IMR-90 (cell line): ENCODE measurements around the gene CA12. TPM values are rescaled to one million over a fixed set of nuclear protein-coding genes. Genes with fewer than 3 reads are reported as not detected.

ENCODE experiments used
- ATAC-seq: fragments of 200-7000 bp; cut with Tn5 transposase; 2 replicates; pipeline ENCODE4 v1.9.1; 2020; ENCODE audit warnings: low read depth, mild to moderate bottlenecking, moderate library complexity
- BruUV-seq: library from RNA; stranded (reverse); fragments of 400-500 nt; replicated peaks from 2 replicates; lab custom pipeline; 2021; lab: Mats Ljungman, UMichigan
- CTCF ChIA-PET: fragments of 300-600 bp; formaldehyde crosslinking; extraction: SDS; loops from one replicate; lab custom pipeline; 2021; ENCODE audit warnings: antibody characterized with exemption; lab: Yijun Ruan, JAX
- POLR2A ChIA-PET: fragments of 300-600 bp; sonication (Branson Sonifier 250); formaldehyde crosslinking; loops from one replicate; lab custom pipeline; 2022; ENCODE audit warnings: antibody characterized with exemption; ENCODE audit not compliant: unreplicated experiment; lab: Charles Lee
- DNase-seq: peaks from one replicate; pipeline ENCODE4 v3.0.0; 2013
- H2AFZ ChIP-seq: replicated peaks from 2 replicates; pipeline ENCODE3; 2013; ENCODE audit warnings: low read length, mild to moderate bottlenecking; ENCODE audit not compliant: poor library complexity
- H2AK5ac ChIP-seq: 2 replicates; pipeline ENCODE4 v1.6.1; 2013; ENCODE audit warnings: low read depth, low read length, inconsistent platforms
- H2AK9ac ChIP-seq: replicated peaks from 2 replicates; pipeline ENCODE3; 2013; ENCODE audit warnings: mild to moderate bottlenecking, low read depth, low read length, moderate library complexity; ENCODE audit not compliant: poor library complexity
- H2BK120ac ChIP-seq: 2 replicates; pipeline ENCODE4 v1.6.1; 2013; ENCODE audit warnings: low read depth, low read length, inconsistent platforms
- H2BK15ac ChIP-seq: 3 replicates; pipeline ENCODE4 v1.6.1; 2013; ENCODE audit warnings: low read depth, low read length, inconsistent platforms
- H2BK20ac ChIP-seq: 2 replicates; pipeline ENCODE4 v1.6.1; 2013; ENCODE audit warnings: low read depth, mild to moderate bottlenecking, inconsistent platforms, low read length, moderate library complexity
- H2BK5ac ChIP-seq: 2 replicates; pipeline ENCODE4 v1.6.1; 2013; ENCODE audit warnings: mild to moderate bottlenecking, low read depth, low read length, inconsistent platforms; ENCODE audit not compliant: poor library complexity, severe bottlenecking
- H3K14ac ChIP-seq: replicated peaks from 2 replicates; pipeline ENCODE4 v1.6.1; 2013; ENCODE audit warnings: low read depth, low read length, inconsistent platforms
- H3K18ac ChIP-seq: 2 replicates; pipeline ENCODE4 v1.6.1; 2013; ENCODE audit warnings: low read depth, low read length, control low read depth
- H3K23ac ChIP-seq: 2 replicates; pipeline ENCODE4 v1.6.1; 2013; ENCODE audit warnings: low read depth, low read length, inconsistent platforms
- H3K27ac ChIP-seq: 2 replicates; pipeline ENCODE4 v1.5.1; 2013; ENCODE audit warnings: mild to moderate bottlenecking, control low read depth, low read length; ENCODE audit not compliant: insufficient read depth
- H3K27me3 ChIP-seq: 2 replicates; pipeline ENCODE4 v1.6.1; 2013; ENCODE audit warnings: low read length; ENCODE audit not compliant: control insufficient read depth, insufficient read depth
- H3K36me3 ChIP-seq: 2 replicates; pipeline ENCODE4 v1.6.1; 2013; ENCODE audit warnings: low read length, mixed read lengths; ENCODE audit not compliant: control insufficient read depth, insufficient read depth
- H3K4ac ChIP-seq: 2 replicates; pipeline ENCODE4 v1.6.1; 2013; ENCODE audit warnings: low read depth, low read length, inconsistent platforms
- H3K4me1 ChIP-seq: 2 replicates; pipeline ENCODE4 v1.6.1; 2013; ENCODE audit warnings: low read length, mixed read lengths; ENCODE audit not compliant: control insufficient read depth, insufficient read depth
- H3K4me2 ChIP-seq: 2 replicates; pipeline ENCODE4 v1.6.1; 2013; ENCODE audit warnings: low read depth, mild to moderate bottlenecking, control low read depth, low read length, moderate library complexity
- H3K4me3 ChIP-seq: 2 replicates; pipeline ENCODE4 v1.5.1; 2013; ENCODE audit warnings: low read depth, mild to moderate bottlenecking, control low read depth, low read length, moderate library complexity; ENCODE audit not compliant: insufficient read depth
- H3K56ac ChIP-seq: 2 replicates; pipeline ENCODE4 v1.6.1; 2013; ENCODE audit warnings: low read length, inconsistent platforms; ENCODE audit not compliant: insufficient read depth; ENCODE audit errors: extremely low read depth
- H3K79me1 ChIP-seq, 2 experiments: 2 replicates each; pipeline ENCODE4 v1.6.1; 2013; ENCODE audit warnings: low read length in 2 of 2, inconsistent platforms in 1 of 2, low read depth in 1 of 2
- H3K9ac ChIP-seq: 2 replicates; pipeline ENCODE4 v1.6.1; 2013; ENCODE audit warnings: low read depth, low read length, control low read depth
- H3K9me1 ChIP-seq: 2 replicates; pipeline ENCODE4 v1.6.1; 2013; ENCODE audit warnings: low read length, inconsistent platforms; ENCODE audit not compliant: insufficient read depth
- H3K9me3 ChIP-seq: 2 replicates; pipeline ENCODE4 v1.6.1; 2013; ENCODE audit warnings: low read length; ENCODE audit not compliant: control insufficient read depth, insufficient read depth
- H4K20me1 ChIP-seq: 2 replicates; pipeline ENCODE4 v1.6.1; 2013; ENCODE audit warnings: low read length, inconsistent platforms; ENCODE audit not compliant: insufficient read depth
- H4K5ac ChIP-seq: 2 replicates; pipeline ENCODE4 v1.6.1; 2013; ENCODE audit warnings: mild to moderate bottlenecking, low read depth, low read length, control low read depth
- H4K8ac ChIP-seq, 2 experiments: 2 replicates each; pipeline ENCODE4 v1.6.1; 2013; ENCODE audit warnings: low read depth in 2 of 2, low read length in 2 of 2, control low read depth in 1 of 2, inconsistent platforms in 1 of 2
- H4K91ac ChIP-seq: 2 replicates; pipeline ENCODE4 v1.6.1; 2013; ENCODE audit warnings: low read depth, low read length, inconsistent platforms; ENCODE audit not compliant: insufficient read depth
- CEBPB ChIP-seq: IDR thresholded peaks from 2 replicates; pipeline ENCODE4 v1.6.1; 2012; ENCODE audit warnings: low read depth, low read length, improper control_type of control experiment
- CHD1 ChIP-seq: IDR thresholded peaks from 2 replicates; pipeline ENCODE4 v1.6.1; 2012; ENCODE audit warnings: low read depth, low read length, improper control_type of control experiment
- CTCF ChIP-seq: conservative IDR thresholded peaks from 2 replicates; pipeline ENCODE4 v1.5.1; 2012; ENCODE audit warnings: mild to moderate bottlenecking, low read depth, low read length, improper control_type of control experiment
- ELK1 ChIP-seq: fragments of 150-350 bp; IDR thresholded peaks from 2 replicates; pipeline ENCODE4 v1.6.1; 2016; ENCODE audit warnings: low read depth, mild to moderate bottlenecking, low read length, moderate library complexity, borderline replicate concordance
- FOS ChIP-seq: fragments of 150-350 bp; IDR thresholded peaks from 2 replicates; pipeline ENCODE4 v1.6.1; 2016; ENCODE audit warnings: low read depth, low read length
- MAZ ChIP-seq: IDR thresholded peaks from 2 replicates; pipeline ENCODE4 v1.6.1; 2012; ENCODE audit warnings: low read depth, mild to moderate bottlenecking, low read length, improper control_type of control experiment, moderate library complexity, borderline replicate concordance
- MXI1 ChIP-seq: IDR thresholded peaks from 2 replicates; pipeline ENCODE4 v1.6.1; 2012; ENCODE audit warnings: low read depth, mild to moderate bottlenecking, low read length, moderate library complexity, borderline replicate concordance
- NFE2L2 ChIP-seq: fragments of 150-350 bp; IDR thresholded peaks from 2 replicates; pipeline ENCODE4 v1.6.1; 2016; ENCODE audit warnings: low read depth, mild to moderate bottlenecking, low read length
- POLR2A ChIP-seq: IDR thresholded peaks from 2 replicates; pipeline ENCODE4 v1.6.1; 2012; ENCODE audit warnings: mild to moderate bottlenecking, low read depth, low read length
- RAD21 ChIP-seq: IDR thresholded peaks from 2 replicates; pipeline ENCODE4 v1.6.1; 2012; ENCODE audit warnings: low read length, improper control_type of control experiment
- RCOR1 ChIP-seq: IDR thresholded peaks from 2 replicates; pipeline ENCODE4 v1.6.1; 2012; ENCODE audit warnings: mild to moderate bottlenecking, low read length, improper control_type of control experiment; ENCODE audit not compliant: insufficient replicate concordance
- RFX5 ChIP-seq: IDR thresholded peaks from 2 replicates; pipeline ENCODE4 v1.8.0; 2012; ENCODE audit warnings: low read depth, mild to moderate bottlenecking, low read length, moderate library complexity
- SMC3 ChIP-seq: fragments of 150-350 bp; IDR thresholded peaks from 2 replicates; pipeline ENCODE4 v1.6.1; 2016; ENCODE audit warnings: low read depth, mild to moderate bottlenecking, antibody characterized with exemption, low read length, moderate library complexity
- WGBS, 2 experiments: methylation state at CpG; one replicate each; pipeline versions ENCODE4 v1.1.5 to v1.1.7; 2013; ENCODE audit warnings: missing lambda C conversion rate in 2 of 2; ENCODE audit not compliant: insufficient read length in 1 of 2; ENCODE audit errors: extremely low coverage in 2 of 2; 5-methylcytosine and 5-hydroxymethylcytosine counted together
- dilution Hi-C: fragments of 300-500 bp; cut with HindIII; formaldehyde crosslinking; loops from one replicate; pipeline ENCODE4 v1.14.3; 2018; ENCODE audit warnings: low sequenced_read_pairs; ENCODE audit not compliant: unreplicated experiment
- in situ Hi-C: fragments of 300-500 bp; cut with MboI; formaldehyde crosslinking; loops from 3 replicates; pipeline ENCODE4 v1.14.3; 2019; ENCODE audit warnings: low sequenced_read_pairs, inconsistent platforms, mixed read lengths
- intact Hi-C: fragments of 100-400 bp; cut with micrococcal nuclease; formaldehyde crosslinking; loops from 2 replicates; pipeline ENCODE4 v1.10.0; 2022
- polyA plus RNA-seq, 3 experiments: library from polyadenylated mRNA; depleted of rRNA; stranded (reverse); fragments of >200 nt; gene quantifications; 2 replicates each; pipeline ENCODE4 v1.2.3, GENCODE V29; 2012; ENCODE audit warnings: low replicate concordance in 1 of 3
- total RNA-seq: library from RNA; depleted of rRNA; stranded (reverse); fragments of >200 nt; gene quantifications from 2 replicates; pipeline ENCODE4 v1.2.3, GENCODE V29; 2012

The CA12 gene
- total and polyA plus RNA-seq, 2 of the 4 experiments (the other 2 are of a cell fraction): 33.7 to 52.6 TPM

GRCh38 chr15:63409179-63409578, 27.5 kb upstream of the CA12 start:
- Histone ChIP-seq H4K8ac (no peak overlapping the region), H2BK5ac (no peak overlapping the region), H2BK20ac (no peak overlapping the region), H3K4me2 (no peak overlapping the region), H3K4ac (no peak overlapping the region), H2AFZ (no peak overlapping the region), H3K23ac (no peak overlapping the region), H3K9me1 (no peaks in the 10 kb centered on the region; the same call in 1 of the 2 replicates), H4K91ac (no peak overlapping the region), H2BK120ac (no peak overlapping the region), H3K9ac (no peak overlapping the region), H4K5ac (no peak overlapping the region), H3K27ac (no peak overlapping the region), H3K4me3 (no peak overlapping the region), H3K14ac (no peak overlapping the region), H3K56ac (no peak overlapping the region), H3K79me1 (no peaks in the 10 kb centered on the region), H3K27me3 (peaks cover 14% of the 10 kb centered on the region), H3K4me1 (peaks cover 2% of the 10 kb centered on the region; the same call in 1 of the 2 replicates), H3K18ac (no peak overlapping the region), H2AK5ac (no peak overlapping the region), H2BK15ac (no peak overlapping the region), H4K20me1 (no peaks in the 10 kb centered on the region), H3K9me3 (no peaks in the 10 kb centered on the region), H2AK9ac (no peak overlapping the region), H3K36me3 (no peaks in the 10 kb centered on the region)
- intact Hi-C loops: loop anchor here (10.0 kb wide), 1 partner anchor 314 kb away; no protein-coding TSS in a partner anchor
- 100% methylated on average over 1 of the region's 5 CpGs; no CpG with 5 or more reads in 1 of the 2 experiments for WGBS, 2 experiments
- POLR2A ChIA-PET: no interaction called here
- BruUV-seq: no TSS peak
- TF ChIP-seq NFE2L2 (no peak), POLR2A (no peak), RFX5 (no peak), ELK1 (no peak), MXI1 (no peak), FOS (no peak), CHD1 (no peak), CEBPB (no peak), RAD21 (no peak), CTCF (no peak), MAZ (no peak), SMC3 (no peak), RCOR1 (no peak)
- DNase-seq (no peak), ATAC-seq (no peak)
- in situ Hi-C loops: loop anchor here (25.0 kb wide), 1 partner anchor 247 kb away; the partner anchor contains the start of gene RPS27L
- dilution Hi-C loops: no loop called here
- CTCF ChIA-PET: no interaction called here
